Erythroblast (primary cell): ENCODE data around the gene NEMP1.

ENCODE experiments used
- DNase-seq, 2 experiments: peaks; one replicate each; lab custom pipeline; 2025; lab: John Stamatoyannopoulos, UW
- GATA1 ChIP-seq: IDR thresholded peaks from 2 replicates; pipeline ENCODE4 v1.6.1; 2011; ENCODE audit warnings: low read depth, mild to moderate bottlenecking, control low read depth, low read length, moderate library complexity
- POLR2A ChIP-seq: IDR thresholded peaks from 2 replicates; pipeline ENCODE4 v1.6.1; 2011; ENCODE audit warnings: mild to moderate bottlenecking, low read length

Gene NEMP1

GRCh38 chr12:57046947-57047890, 31.4 kb downstream of the NEMP1 start:
- no peak for TF ChIP-seq POLR2A
- TF ChIP-seq GATA1, result no peak
- DNase-seq, result no peak

DNA sequence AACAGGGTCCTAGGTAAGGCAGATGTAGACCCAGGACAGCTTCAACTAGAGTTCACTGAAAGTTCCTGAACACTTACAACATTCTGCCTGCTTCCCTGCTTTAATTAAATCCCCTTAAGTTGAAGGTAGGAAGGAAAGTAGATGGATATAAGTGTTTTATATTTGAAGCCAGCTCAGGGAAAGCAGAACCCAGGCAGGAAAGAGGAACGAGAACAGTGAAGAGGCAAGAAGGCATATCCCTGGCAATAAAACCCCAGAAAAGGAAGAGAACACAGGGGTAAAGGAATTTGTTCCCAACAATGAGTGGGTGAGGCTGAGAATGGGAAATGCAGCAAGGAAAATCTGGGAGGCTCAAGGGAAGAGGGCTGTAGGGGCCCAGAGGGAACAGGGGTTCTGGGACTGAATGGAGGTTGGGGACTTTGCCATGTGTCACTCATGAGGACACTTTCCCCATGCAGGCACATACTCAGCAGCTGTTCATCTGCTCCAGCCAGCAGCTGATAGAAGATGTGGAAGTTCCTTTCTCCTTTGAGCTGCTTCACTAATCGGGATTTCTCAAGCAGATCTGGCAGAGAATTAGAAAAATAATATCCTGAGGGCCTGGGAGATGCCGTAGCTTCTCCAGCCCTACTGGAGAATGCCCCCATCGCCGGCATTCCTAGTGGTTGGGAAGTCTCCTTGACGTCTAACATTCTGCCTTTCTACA, 32.4 kb downstream of the NEMP1 start:
- TF ChIP-seq GATA1 (no peak), POLR2A (no peak)
- no peak for DNase-seq

DNA sequence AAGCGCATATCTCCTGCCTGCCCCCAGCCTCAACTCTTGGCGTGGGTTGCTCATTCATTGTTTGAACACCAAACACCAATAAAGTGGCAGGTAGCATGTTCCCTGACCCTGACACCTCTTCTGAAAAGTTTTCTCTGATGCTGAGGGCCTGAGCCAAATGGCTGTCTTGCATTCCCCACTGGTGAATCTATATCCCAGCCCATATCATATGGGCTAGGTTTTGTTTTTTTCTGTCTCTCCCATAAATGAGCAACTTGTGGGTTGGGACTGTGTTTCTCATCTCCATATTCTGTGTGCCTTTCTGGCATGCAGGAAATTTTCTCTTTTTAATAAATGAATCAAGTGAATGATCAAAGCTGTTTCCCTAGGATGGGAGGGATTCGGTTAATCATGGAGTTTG, 33.7 kb downstream of the NEMP1 start:
- TF ChIP-seq POLR2A (no peak), GATA1 (no peak)

DNA sequence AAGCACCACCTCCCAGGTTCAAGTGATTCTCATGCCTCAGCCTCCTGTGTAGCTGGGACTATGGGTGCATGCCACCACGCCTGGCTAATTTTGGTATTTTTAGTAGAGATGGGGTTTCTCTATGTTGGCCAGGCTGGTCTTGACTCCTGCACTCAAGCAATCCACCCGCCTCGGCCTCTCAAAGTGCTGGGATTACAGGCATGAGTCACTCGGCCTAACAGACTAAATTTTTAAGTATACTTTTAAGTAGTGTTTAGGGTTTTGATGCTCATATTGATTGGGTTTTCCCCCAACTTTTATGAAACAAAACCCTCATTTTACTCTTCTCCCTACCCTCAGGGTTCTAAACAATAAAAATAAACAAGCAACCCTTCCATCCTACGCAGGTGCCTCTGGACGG, 34.1 kb downstream of the NEMP1 start:
- TF ChIP-seq GATA1, result no peak
- TF ChIP-seq POLR2A, result no peak
- no peak for DNase-seq

More for the DNA sequence above, 33.7 kb downstream of the NEMP1 start:
- DNase-seq, result no peak

DNA sequence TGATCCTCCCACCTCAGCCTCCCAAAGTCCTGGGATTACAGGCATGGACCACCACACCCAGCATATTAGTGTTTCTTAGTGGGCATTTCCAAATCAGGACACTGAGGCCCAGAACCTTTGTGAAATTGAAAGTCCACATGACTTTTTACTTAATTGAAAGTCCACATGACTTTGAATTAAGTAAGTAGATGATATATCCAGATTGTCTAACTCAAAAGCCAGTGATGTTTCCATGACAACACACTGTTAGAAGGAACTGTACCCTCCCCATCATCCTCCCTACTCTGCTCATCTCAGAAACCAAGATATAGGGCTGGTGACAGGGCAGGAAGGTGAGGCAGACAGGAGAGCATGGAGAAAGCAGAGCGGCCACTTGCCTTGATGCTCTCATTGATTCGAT, 35.9 kb downstream of the NEMP1 start:
- TF ChIP-seq POLR2A (no peak), GATA1 (no peak)
- DNase-seq, result no peak

DNA sequence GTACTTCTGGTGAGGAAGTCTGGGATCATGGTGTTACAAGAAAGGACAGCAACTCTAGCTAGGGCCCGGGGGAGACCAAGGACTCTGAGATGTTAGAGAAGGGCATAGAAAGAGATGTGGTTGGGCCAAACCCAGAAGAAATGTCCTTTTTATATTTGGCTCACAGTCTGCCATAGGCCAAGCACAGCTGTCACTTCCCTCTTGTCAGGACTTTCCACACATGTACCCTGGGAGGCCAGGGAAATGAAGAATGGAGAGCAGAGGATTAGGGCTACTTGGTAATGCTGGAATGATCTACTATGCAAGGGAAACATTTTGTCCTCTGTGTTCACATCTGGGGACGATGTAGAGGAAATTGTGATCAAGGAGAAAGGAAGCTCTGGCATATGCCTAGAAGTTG, 37.8 kb downstream of the NEMP1 start:
- TF ChIP-seq GATA1, result no peak
- no peak for TF ChIP-seq POLR2A

DNA sequence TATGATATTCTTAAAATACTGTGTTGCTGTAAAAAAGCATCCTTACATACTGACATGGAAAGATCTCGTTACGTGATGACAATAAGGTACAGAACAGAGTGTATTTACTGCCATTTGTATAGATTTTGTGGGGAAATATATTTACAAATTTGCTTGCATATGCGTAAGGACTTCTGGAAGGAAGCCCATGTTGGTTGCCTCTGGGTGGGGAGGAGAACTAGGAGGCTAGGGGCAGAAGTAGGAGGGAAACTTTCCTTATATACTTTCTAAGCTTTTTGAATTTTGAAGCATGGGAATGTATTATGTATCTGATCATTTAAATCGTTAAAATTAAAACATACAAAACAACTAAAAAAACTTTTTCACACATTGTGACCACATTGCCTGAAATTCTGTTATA, 38.4 kb downstream of the NEMP1 start:
- TF ChIP-seq POLR2A (no peak), GATA1 (no peak)
- DNase-seq, result no peak

More for the DNA sequence above, 37.8 kb downstream of the NEMP1 start:
- no peak for DNase-seq

DNA sequence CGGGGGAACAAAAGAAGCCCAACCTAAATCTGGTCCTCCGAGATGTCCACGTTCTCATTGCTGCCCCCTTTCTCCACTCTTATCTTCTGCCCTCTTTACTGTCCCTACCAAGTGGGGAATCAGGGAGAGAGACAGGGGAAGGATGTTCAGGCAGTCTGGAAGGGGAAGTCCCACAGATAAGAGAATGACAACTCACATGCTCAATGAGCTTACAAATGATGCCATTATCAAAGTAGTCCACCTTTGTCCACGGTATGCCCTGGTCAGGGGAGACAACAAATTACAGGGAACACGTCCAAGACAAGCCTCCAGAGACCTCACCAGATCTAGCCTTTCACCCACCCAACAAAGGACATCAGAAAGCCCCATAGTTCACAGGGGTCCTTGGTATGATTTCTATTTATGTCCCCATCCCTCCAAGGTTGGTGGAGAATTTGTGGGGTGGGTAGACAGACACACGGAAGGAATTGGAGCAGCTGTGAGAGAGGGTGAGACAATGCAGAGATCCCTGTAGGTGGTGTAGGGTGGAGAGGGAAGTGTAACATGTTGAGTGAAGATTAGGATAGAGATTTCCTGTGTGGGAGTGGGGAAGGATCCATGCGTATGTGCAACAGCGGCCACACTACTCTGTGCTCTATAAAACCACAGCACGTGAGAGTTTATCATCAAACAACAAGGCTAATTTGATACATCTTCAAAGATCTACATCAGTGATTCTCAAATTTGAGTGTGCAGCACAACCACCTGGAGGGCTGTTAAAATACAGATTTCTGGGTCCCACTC, 39.4 kb downstream of the NEMP1 start:
- TF ChIP-seq GATA1, result no peak
- TF ChIP-seq POLR2A, result no peak
- peak; percentile 70 to 85 for DNase-seq

GRCh38 chr12:57037264-57037663, 41.3 kb downstream of the NEMP1 start:
- no peak for TF ChIP-seq POLR2A
- no peak for TF ChIP-seq GATA1
- DNase-seq, result no peak

DNA sequence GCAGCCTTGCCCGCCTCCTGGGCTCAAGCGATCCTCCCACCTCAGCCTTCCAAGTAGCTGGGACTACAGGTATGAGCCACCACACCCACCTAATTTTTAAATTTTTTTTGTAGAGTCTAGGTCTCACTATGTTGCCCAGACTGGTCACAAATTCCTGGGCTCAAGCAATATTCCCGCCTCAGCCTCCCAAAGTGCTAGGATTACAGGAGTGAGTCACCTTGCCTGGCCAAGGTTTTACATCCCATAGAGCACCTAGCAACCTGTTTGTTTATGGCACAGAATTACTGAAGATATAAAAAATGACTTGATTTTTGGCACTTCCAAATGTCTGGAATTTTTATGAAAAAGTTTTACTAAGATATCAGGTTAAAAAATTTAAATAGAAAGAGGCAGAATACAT, 45.2 kb downstream of the NEMP1 start:
- DNase-seq, result no peak

DNA sequence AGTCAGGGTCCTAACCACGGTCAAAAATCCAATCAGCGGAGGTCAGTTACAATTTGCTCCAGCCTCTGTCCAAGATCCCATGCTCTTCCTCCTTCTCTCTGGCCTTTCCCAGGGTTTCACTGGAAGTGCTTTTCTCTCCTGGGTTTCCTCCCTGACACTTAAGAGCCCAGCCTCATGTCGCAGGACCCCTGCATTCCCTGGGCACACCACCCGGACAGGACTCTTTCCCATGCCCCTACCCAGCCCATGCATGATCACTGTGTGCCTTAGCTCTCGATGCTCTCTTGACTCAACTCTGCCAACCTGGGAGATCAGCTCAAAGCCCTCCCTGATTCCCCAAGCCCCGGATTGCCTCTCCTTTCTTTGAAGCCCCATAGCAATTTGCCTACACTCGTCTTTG, 46.8 kb downstream of the NEMP1 start:
- DNase-seq, result no peak
- TF ChIP-seq POLR2A (no peak), GATA1 (no peak)

More for the DNA sequence above, 45.2 kb downstream of the NEMP1 start:
- no peak for TF ChIP-seq GATA1
- no peak for TF ChIP-seq POLR2A

DNA sequence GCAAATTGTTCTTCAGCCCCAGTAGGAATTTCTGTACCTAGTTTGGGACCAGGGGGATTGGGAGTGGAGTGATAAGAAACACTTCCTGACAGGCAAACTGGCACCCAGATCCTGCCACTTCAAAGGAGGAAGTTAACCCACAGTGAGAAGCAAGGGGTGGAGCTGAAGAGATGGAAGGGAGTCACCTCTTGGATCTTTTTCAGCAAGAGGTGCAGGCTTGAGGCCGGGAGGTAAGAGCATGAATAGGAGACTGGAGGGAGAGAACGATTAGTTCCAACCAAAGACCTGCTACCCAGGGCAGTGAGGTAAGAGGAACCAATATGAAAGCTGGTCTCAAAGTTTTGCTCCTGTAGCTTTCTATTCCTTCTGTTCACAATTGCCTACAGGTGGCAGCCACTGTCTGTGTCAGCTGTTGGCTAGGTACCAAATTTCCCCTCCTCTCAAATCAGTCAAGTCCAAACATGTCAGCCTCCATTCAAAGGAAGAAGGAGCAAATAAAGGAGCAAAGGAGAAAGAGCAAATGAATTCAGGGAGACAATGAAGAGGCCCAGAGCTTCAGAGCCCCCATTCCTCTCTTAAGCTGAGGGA, 47.4 kb downstream of the NEMP1 start:
- peak; percentile 18 to 31 for DNase-seq

GRCh38 chr12:57029457-57029856, 49.1 kb downstream of the NEMP1 start:
- no peak for TF ChIP-seq GATA1
- no peak for TF ChIP-seq POLR2A

More for the DNA sequence above, 47.4 kb downstream of the NEMP1 start:
- no peak for TF ChIP-seq GATA1
- TF ChIP-seq POLR2A, result no peak

More at GRCh38 chr12:57029457-57029856, 49.1 kb downstream of the NEMP1 start:
- no peak for DNase-seq
